CD1c-positive myeloid dendritic cell (primary cell): ENCODE measurements around the gene HSPB6.
"Not testable (repeated sequence)": the region's sequence is repeated elsewhere in the genome, so short reads cannot be mapped to it uniquely, and the experiment has no call there.

Experiments
- DNase-seq: peaks from one replicate; pipeline ENCODE4 v3.0.0-alpha.2; 2016; ENCODE audit errors: extremely low spot score

The HSPB6 gene

DNA sequence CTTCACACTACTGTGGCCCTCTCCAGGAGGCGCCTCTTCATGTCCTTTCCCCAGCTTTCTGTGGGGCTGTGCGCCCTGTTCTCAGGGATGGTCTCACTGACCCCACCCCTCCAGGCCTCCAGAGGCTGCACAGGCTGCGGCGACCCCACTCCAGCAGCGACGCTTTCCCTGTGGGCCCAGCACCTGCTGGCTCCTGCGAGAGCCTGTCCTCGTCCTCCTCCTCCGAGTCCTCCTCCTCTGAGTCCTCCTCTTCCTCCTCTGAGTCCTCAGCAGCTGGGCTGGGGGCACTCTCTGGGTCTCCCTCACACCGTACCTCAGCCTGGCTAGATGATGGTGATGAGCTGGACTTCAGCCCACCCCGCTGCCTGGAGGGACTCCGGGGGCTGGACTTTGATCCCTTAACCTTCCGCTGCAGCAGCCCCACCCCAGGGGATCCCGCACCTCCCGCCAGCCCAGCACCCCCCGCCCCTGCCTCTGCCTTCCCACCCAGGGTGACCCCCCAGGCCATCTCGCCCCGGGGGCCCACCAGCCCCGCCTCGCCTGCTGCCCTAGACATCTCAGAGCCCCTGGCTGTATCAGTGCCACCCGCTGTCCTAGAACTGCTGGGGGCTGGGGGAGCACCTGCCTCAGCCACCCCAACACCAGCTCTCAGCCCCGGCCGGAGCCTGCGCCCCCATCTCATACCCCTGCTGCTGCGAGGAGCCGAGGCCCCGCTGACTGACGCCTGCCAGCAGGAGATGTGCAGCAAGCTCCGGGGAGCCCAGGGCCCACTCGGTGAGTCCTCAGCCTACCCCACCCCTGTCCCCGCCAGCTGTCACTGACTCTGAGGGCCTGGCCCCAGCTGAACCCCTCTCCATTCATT lies 29.7 kb upstream of the HSPB6 start:
- DNase-seq, result no peak

DNA sequence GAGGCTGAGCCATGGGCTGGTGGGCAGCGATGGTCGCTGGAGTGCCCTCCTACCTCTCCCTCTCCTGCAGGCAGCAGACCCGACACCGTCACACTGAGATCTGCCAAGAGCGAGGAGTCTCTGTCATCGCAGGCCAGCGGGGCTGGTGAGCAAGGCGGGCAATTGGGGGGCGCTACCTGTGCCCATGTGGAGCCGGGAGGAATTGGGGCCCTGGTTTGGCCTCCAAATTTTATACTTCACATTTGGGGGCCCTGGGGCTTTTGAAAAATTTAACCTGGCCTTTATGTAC lies 28.5 kb upstream of the HSPB6 start:
- DNase-seq, result no peak

DNA sequence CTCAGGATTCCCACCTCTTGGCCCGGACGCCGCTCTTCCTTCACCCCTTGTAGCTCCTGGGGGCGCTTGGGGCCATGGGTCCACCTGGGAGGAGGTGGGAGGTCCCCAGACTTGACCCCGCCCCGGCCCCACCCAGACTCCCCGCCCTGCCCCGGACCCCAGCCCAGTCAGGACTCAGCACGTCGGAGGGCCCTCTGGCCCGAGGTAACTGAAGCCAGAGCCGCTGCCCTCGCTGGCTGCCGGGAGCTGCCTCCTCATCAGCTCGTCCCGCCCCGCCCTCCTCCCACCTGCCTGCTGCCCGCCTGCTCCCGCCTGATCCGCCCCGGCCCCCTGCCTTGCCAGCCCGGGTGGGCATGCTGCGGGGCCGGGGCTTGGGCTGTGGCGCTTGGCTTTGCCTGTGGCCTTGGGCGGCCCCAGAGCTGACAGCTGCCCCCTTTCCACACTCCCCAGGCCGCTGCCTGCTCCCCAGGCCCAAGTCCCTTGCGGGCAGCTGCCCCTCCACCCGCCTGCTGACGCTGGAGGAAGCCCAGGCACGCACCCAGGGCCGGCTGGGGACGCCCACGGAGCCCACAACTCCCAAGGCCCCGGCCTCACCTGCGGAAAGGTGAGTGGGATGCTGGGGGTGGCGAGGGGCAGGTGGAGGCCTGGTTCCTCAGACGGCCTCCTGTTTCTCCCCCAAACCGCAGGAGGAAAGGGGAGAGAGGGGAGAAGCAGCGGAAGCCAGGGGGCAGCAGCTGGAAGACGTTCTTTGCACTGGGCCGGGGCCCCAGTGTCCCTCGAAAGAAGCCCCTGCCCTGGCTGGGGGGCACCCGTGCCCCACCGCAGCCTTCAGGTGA lies 27.9 kb upstream of the HSPB6 start:
- DNase-seq, result no peak

DNA sequence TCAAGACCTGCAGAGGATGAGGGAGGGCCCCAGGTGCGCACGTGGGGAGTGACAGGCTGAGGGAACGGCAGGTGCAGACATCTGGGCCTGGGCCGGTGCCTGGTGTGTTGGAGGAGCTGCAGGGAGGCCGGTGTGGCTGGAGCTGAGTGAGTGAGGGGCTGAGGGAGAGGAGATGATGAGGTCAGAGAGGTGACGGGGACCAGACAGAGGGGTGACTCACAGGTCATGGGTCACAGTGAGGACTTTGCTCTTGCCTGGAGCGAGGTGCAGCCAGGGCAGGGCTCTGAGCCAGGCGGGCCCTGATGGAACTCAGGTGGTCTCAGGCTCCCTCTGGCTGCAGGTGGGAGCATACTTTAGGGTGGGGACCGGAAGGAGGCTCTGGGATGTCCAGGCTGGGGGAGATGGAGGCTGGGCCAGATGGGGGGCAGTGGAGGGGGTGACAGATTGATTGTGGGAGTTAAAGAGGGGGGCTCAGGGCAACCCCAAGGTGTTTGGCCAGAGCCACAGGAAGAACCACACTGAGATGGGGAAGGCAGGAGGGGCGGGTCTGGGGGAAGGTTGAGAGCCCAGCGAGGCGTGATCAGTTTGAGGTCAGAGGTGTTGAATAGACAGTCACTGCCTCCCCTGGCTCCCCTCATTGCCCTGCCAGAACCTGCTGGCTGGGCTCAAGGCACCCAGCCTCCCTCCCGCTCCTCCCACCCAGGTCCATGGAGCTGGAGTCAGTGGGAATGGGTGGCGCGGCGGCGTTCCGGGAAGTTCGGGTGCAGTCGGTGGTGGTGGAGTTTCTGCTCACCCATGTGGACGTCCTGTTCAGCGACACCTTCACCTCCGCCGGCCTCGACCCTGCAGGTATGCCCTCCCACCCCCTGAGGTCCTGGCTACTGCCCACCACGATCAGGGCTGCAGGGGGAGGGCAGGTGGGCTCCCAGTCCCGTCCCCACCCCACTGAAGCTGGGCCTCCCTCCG lies 26.9 kb upstream of the HSPB6 start:
- no peak for DNase-seq

DNA sequence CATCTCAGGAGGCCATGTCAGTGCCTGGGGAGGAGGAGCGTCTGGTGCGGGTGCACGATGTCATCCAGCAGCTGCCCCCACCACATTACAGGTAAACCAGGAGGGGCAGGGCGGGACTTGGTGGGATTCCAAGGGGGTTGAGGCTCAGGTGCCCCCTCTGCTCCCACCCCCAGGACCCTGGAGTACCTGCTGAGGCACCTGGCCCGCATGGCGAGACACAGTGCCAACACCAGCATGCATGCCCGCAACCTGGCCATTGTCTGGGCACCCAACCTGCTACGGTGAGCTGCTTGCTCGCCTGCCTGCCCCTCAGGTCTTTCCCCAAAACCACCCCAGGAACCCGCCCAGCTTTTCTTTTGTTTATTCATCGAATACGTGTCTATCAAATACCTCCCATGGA lies 25.8 kb upstream of the HSPB6 start:
- no peak for DNase-seq

DNA sequence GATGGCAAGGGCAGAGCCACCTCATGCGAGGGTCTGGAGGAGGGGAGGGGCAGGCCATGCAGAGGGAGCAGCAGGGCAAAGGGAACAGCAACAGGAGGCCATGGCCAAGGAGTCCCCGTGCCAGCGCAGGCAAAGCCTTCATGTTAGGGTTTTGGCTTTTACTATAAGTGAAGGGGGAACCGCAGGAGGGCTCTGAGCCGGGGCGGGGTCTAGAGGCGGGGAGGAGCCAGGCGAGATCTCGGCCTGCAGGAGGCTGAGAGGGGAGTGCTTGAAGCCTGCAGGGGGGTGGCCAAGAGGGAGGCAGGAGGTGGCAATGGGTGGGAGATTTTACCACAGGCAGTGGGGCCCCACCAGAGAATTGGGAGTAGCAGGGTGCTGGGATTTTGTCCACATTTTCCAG lies 24.8 kb upstream of the HSPB6 start:
- DNase-seq, result no peak

DNA sequence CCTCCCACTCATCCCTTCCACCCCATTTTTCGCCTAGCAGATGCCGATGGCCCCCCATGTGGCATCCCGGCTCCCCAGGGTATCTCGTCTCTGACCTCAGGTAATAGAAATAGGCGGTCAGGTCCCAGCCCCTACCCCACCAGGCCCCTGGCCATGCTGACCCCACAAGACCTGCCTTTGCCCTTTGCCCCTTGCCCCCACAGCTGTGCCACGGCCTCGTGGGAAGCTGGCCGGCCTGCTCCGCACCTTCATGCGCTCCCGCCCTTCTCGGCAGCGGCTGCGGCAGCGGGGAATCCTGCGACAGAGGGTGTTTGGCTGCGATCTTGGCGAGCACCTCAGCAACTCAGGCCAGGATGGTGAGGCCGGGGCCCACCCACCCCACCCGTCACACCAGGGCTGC lies 23.9 kb upstream of the HSPB6 start:
- no peak for DNase-seq

DNA sequence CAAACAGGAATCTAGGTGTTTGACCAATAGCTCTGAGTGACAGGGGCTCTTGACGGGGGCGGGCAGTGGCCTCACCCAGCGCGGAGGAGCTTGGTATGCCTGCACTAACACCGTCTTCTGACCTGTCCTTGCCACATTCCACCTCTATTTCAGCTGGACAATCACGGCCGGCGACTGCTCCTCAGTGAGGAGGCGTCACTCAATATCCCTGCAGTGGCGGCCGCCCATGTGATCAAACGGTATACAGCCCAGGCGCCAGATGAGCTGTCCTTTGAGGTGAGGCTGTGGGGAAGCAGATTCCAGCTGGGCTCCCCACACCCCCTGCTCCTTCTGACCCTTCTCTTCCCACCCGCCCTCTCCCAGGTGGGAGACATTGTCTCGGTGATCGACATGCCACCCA lies 23.2 kb upstream of the HSPB6 start:
- no peak for DNase-seq

DNA sequence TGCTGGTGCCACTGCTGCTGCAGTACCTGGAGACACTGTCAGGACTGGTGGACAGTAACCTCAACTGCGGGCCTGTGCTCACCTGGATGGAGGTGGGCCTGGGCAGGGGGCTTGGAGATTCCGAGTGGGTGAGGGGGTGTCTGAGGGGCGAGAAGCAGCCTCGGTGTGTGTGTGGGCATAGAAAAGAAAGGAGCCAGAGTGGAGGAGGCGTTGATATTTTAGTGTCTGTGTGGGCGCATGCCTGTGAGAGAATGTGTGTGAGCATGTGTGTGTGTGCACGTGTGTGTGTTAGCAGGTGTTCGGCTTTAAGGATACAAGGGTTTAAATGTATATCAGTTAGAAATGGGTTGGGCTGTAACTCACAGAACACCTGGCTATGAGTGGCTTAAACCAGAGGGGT lies 22.2 kb upstream of the HSPB6 start:
- DNase-seq, result no peak

DNA sequence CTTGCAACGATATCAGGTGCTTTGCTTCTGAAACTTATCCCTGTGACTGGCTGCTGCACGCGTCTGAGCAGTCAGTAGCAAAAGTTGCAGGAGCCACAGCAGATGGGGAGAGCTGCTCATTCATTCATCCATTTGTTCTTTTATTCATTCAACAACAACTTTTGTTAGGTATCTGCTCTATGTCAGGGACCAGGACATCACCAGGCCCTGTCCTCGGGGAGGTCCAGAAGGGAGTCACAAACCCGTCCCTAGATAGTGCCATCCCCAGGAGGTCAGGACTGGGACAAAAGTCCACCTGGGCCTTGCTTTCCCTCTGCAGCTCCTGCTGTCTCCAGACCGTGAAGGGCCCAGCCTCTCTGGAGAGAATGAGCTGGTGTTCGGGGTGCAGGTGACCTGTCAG lies 21.1 kb upstream of the HSPB6 start:
- DNase-seq, result no peak

DNA sequence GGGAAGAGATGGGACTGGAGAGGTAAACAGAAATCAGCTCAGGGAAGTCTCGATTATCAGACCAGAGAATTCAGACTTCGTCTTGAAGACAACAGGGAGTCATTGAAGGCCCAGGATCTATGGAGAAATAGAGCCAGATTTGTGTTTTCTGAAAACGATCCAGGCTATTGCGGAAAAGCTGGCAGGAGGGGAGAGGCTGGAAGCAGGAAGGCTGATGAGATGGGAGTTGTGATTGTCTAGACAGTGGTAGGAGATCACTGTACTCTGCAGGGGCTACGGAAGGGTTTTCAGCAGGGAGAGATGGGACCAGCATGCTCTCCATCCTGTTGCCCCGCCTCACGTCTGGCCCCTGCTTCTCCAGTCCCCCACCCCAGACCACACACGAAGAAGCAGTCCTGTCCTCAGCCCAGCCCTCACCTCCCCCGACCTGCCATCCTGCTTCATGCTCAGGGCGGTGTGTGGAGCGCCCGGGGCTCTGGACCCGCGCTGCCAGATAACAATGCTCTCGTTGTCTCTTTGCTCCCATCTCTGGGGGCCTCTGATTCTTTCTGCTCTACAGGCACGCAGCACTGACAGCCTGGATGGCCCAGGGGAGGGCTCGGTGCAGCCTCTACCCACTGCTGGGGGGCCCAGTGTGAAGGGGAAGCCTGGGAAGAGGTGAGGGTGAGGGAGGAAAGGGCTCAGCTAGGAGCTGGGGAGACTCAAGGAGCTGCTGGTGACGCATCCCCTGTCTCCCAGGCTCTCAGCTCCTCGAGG lies 20.4 kb upstream of the HSPB6 start:
- DNase-seq, result no peak

DNA sequence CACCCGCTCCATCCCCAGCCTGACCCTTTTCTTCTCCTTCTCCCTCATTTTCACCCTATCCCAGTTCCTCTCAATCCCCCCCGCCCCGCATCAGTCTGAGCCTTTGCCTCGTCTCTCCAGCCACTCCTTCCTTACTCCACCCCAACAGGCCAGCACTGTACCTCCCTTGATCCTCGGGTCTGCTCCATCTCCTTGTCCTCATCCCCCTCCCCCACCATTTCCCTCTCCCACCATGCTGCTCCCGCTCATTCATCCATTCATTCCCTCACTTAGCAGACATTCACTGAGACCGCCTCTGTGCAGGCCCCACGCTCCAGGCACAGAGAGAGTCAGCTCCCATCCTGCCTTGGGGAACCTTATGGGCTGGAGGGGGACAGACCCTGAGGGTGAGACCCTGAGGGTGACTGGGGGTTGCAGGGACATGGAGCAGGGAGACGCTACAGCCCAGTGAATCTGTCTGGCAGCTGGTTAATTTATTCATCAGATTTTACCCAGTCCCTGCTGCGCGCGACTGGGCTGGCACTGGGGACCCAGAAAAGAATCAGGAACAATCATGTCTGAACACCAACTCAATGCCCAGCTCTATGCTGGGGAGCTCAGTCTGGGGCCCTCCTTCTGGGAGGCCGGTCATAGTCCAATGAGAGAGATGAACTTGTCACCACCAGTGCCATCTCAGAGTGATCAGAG lies 19.4 kb upstream of the HSPB6 start:
- DNase-seq, result no peak

DNA sequence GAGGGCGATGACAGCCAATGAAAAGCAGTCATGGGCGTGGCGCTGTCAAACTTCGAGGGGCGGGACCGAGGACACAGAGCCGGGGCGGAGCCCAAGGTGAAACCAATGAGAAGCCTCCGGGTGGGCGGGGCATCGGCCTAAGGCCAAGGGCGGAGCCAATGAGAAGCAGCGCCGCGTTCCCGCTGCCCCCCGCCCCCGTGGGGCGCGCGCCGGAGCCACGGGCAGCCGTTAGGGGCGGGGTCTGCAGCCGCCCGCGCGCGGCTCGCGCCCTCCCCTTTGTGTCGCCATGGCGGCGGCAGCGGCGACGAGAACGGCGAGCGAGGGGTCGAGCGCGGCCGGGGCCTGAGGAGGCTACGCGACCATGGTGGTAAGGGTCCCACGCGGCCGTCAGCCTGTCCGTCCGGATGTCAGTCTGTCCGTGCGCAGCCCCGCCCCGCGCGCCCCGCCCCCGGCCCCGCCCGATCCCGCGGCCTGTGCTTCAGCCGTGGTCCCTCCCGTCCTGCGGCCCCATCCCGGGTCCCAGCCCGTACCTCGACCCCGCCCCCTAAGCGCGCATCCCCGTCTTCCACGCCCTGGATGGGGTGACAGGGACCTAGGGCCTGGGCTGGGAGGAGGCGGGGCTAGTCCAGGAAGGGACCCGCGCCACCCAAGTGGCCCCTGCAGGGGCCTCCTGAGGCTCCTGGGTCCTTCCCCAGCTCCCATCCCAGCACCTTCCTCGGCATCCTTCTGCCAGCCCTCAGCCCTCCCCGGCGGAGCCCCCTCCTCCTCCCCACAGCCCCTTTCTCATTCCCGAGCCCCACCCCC lies 18.7 kb upstream of the HSPB6 start, which contains the start of gene ARHGAP33:
Gene ARHGAP33, plus strand, starts transcription at position 267 of the 804 bp plus-strand sequence. Its CDS starts 95 bp downstream, at position 362.
- peak; percentile 100 for DNase-seq

DNA sequence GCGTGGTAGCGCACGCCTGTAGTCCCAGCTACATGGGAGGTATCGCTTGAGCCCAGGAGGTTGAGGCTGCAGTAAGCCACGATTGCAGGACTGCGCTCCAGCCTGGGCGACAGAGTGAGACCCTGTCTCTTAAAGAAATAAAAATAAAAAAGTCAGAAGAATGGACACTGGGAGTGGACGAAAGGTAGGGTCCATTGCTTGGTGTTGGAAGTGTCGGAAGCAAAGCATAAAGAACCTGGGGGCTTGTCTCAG lies 18.1 kb upstream of the HSPB6 start:
- DNase-seq, result no peak

DNA sequence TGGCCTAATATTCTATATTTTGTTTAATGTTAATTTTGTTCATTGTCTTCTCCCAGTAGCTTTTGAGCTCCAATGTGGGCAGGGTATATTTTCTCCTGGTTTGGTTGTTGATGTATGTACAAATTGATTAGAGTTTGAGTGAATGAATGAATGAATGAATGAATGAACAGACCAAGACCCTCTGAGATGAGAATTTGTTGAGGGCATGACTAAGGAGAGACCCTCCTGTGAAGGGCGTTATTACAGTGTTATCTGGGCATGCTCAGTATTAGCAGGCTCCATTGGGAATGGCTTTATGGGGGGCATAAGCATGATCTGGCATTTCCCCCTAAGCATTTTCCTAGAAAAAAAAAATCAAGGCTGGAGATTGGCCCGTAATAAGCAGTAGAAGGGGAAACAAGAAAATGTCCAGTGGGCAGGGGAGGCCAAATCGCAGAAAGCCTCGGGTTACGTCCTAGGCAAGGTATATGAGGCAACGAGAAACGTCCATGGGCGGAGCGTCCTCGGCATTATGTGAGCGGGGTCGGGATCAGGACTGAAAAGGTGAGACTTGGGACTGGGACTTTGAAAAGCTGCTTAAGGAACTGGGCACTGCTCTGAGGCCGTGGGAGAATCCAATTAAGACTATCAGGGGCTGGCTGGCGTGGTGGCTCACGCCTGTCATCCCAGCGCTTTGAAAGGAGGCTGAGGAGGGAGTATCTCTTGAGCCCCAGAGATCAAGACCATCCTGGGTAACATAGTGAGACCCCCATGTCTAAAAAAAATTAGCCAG lies 17.6 kb upstream of the HSPB6 start:
- DNase-seq, result no peak

DNA sequence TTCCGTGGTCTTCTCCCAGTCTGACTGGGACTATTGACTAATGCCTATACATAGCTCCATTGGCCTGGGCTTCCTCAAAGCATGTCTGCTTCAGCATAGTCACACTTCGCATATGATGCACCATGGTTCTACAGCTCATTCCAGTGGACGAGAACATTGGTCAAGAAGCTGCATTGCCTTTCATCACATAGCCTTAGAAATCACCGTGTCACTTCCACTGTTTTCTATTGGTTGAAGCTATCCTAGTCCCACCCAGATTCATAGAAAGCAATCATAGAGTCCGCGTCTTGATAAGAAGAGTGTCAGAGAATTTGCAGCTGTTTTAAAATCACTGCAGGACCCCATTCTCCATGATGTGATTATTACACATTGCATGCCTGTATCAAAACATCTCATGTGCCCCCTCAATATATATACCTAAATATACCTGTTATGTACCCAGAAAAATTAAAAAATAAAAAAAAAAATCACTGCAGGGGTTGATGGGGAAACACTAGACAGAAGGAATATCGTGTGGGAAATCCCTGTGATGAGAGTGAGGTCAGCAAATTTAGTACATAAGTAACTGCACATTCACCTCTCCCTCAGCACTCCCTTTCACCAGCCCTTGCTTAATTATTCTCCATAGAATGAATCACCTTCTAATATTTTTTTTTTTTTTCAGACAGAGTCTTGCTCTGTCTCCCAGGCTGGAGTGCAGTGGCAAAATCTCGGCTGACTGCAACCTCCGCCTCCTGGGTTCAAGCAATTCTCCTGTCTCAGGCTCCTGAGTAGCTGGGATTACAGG lies 16.4 kb upstream of the HSPB6 start:
- no peak for DNase-seq

DNA sequence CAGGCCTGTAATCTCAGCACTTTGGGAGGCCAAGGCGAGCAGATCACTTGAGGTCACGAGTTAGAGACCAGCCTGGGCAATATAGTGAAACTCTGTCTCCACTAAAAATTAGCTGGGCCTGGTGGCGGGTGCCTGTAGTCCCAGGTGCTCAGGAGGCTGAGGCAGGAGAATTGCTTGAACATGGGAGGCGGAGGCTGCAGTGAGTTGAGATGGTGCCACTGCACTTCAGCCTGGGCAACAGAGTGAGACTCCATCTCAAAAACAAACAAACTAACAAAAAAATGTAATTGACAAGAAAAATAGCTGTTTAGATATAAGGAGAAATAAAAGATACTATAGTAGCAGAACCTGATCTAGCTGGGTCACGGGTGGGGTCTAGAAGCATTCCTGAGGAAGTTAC lies 15.5 kb upstream of the HSPB6 start:
- DNase-seq, result not testable (repeated sequence)

DNA sequence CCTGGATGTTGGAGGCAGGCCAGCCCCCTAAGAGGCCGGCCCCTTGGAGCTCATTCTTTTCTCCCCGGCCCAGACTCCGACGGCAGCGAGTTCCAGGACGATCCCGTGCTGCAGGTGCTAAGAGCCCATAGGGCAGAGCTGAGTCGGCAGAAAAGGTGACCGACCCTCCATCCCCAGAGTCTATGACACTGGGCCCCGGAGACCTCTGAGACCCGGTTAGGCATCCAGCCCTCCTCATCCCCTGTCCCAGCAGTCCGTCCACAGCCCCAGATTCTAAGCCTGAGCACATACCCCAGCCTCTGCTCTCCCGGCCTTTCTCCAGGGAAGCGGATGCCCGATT lies 11.2 kb upstream of the HSPB6 start:
- DNase-seq, result no peak
